Naive thymus-derived CD4-positive, alpha-beta T cell (primary cell): Measurements from ENCODE around the gene RGS6. TPM values are rescaled to one million over a fixed set of nuclear protein-coding genes. Genes with fewer than 3 reads are reported as not detected.
"Not testable (repeated sequence)": the region's sequence is repeated elsewhere in the genome, so short reads cannot be mapped to it uniquely, and the experiment has no call there.

Experiments used
- ATAC-seq: fragments of 150-1000 bp; cut with Tn5 transposase; 2 replicates; pipeline ENCODE4 v1.10.0; 2021; ENCODE audit warnings: mild to moderate bottlenecking, moderate library complexity
- CTCF ChIA-PET: fragments of 350-600 bp; sonication (Branson Sonifier 250); formaldehyde crosslinking; loops from one replicate; lab custom pipeline; 2021; ENCODE audit warnings: antibody characterized with exemption; lab: Charles Lee
- POLR2A ChIA-PET: fragments of 350-600 bp; sonication (Branson Sonifier 250); formaldehyde crosslinking; loops from one replicate; lab custom pipeline; 2021; ENCODE audit warnings: antibody characterized with exemption, inconsistent platforms; lab: Charles Lee
- DNase-seq, 9 donors: peaks; one replicate each; pipeline versions ENCODE4 v3.0.0 to v3.0.0-alpha.2; 2020 to 2022; ENCODE audit warnings: mixed read lengths in 1 of 9
- H3K27ac ChIP-seq: one replicate; pipeline ENCODE4 v1.7.0; 2013; ENCODE audit warnings: mild to moderate bottlenecking, low read depth, low read length, moderate library complexity
- H3K27me3 ChIP-seq, 2 donors: one replicate each; pipeline ENCODE4 v1.7.0; 2013; ENCODE audit warnings: low read length in 2 of 2, mild to moderate bottlenecking in 2 of 2, moderate library complexity in 2 of 2; ENCODE audit not compliant: control insufficient read depth in 2 of 2, insufficient read depth in 2 of 2
- H3K36me3 ChIP-seq, 3 experiments: 1 replicate in 2 of 3; 2 replicates in 1 of 3; pipeline ENCODE4 v1.7.0; 2013; ENCODE audit warnings: low read length in 3 of 3, mild to moderate bottlenecking in 3 of 3, moderate library complexity in 1 of 3; ENCODE audit not compliant: insufficient read depth in 3 of 3, control insufficient read depth in 2 of 3
- H3K4me1 ChIP-seq, 2 donors: one replicate each; pipeline ENCODE4 v1.7.0; 2013; ENCODE audit warnings: low read length in 2 of 2, mild to moderate bottlenecking in 2 of 2, moderate library complexity in 1 of 2; ENCODE audit not compliant: control insufficient read depth in 2 of 2, insufficient read depth in 2 of 2
- H3K4me3 ChIP-seq: 2 replicates; pipeline ENCODE4 v1.7.0; 2013; ENCODE audit warnings: mild to moderate bottlenecking, low read length
- H3K9me3 ChIP-seq, 3 experiments: 1 replicate in 2 of 3; 2 replicates in 1 of 3; pipeline ENCODE4 v1.7.0; 2013; ENCODE audit warnings: low read length in 3 of 3; ENCODE audit not compliant: control insufficient read depth in 2 of 3
- H3K27ac Mint-ChIP-seq, 9 donors: one replicate each; pipeline ENCODE4 v1.8.0; 2020 to 2022; ENCODE audit warnings: mixed read lengths in 9 of 9, mild to moderate bottlenecking in 8 of 9, moderate library complexity in 5 of 9, inconsistent platforms in 2 of 9
- H3K27me3 Mint-ChIP-seq, 5 donors: one replicate each; pipeline ENCODE4 v1.8.0; 2021 to 2022; ENCODE audit warnings: mixed read lengths in 5 of 5, mild to moderate bottlenecking in 1 of 5
- H3K36me3 Mint-ChIP-seq, 5 donors: one replicate each; pipeline ENCODE4 v1.8.0; 2020 to 2022; ENCODE audit warnings: mixed read lengths in 5 of 5, mild to moderate bottlenecking in 3 of 5, inconsistent platforms in 1 of 5
- H3K4me1 Mint-ChIP-seq, 7 donors: one replicate each; pipeline ENCODE4 v1.8.0; 2020 to 2022; ENCODE audit warnings: mixed read lengths in 7 of 7, mild to moderate bottlenecking in 3 of 7, inconsistent platforms in 1 of 7
- H3K4me3 Mint-ChIP-seq, 10 donors: one replicate each; pipeline ENCODE4 v1.8.0; 2020 to 2022; ENCODE audit warnings: mild to moderate bottlenecking in 10 of 10, mixed read lengths in 10 of 10, moderate library complexity in 6 of 10, inconsistent platforms in 2 of 10
- H3K9me3 Mint-ChIP-seq, 11 donors: one replicate each; pipeline ENCODE4 v1.8.0; 2020 to 2022; ENCODE audit warnings: mixed read lengths in 11 of 11, mild to moderate bottlenecking in 4 of 11, inconsistent platforms in 1 of 11, moderate library complexity in 1 of 11
- intact Hi-C, 2 donors: fragments of 100-400 bp; cut with micrococcal nuclease; formaldehyde crosslinking; loops; one replicate each; pipeline ENCODE4 v1.15.1; 2023
- polyA plus RNA-seq, 2 donors: library from polyadenylated mRNA; unstranded; fragments of 300-500 nt; fragmentation: Illumina TruSeq; gene quantifications; one replicate each; pipeline ENCODE4 v1.2.3, GENCODE V29; 2021
- total RNA-seq, 6 experiments: library from RNA in 5 of 6; stranded (reverse) in 5 of 6; gene quantifications; 1 replicate in 5 of 6; 2 replicates in 1 of 6; pipeline ENCODE4 v1.2.3 and lab custom pipeline; 2021 to 2026

The RGS6 gene
- total and polyA plus RNA-seq, 7 experiments from 2014 or later: 0.29 to 0.97 TPM; not detected in 5

DNA sequence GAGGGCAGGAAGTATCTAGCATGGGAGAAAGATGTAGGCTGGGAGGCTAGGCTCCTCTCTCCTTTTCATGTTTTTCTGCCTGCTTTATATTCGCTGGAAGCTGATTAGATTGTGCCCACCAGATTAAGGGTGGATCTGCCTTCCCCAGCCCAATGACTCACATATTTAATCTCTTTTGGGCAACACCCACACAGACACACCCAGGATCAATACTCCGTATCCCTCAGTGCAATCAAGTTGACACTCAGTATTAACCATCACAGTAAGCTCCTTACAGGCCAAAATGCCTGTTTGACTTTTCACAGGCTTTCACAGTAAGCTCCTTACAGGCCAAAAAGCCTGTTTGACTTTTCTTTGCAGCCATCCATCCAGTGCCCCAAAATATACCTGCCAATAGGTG is 9.4 kb downstream of the RGS6 start:
- H3K4me3 ChIP-seq, H3K27ac ChIP-seq, H3K27ac Mint-ChIP-seq, H3K9me3 ChIP-seq, CTCF ChIA-PET, H3K36me3 ChIP-seq, intact Hi-C loops, POLR2A ChIA-PET, H3K4me1 Mint-ChIP-seq, H3K9me3 Mint-ChIP-seq, DNase-seq, ATAC-seq, H3K4me1 ChIP-seq, H3K27me3 ChIP-seq, H3K36me3 Mint-ChIP-seq, H3K4me3 Mint-ChIP-seq: not testable (repeated sequence)
- peaks cover 13 to 39% (median 23%) of the 10 kb centered on the region in 5 donors for H3K27me3 Mint-ChIP-seq

DNA sequence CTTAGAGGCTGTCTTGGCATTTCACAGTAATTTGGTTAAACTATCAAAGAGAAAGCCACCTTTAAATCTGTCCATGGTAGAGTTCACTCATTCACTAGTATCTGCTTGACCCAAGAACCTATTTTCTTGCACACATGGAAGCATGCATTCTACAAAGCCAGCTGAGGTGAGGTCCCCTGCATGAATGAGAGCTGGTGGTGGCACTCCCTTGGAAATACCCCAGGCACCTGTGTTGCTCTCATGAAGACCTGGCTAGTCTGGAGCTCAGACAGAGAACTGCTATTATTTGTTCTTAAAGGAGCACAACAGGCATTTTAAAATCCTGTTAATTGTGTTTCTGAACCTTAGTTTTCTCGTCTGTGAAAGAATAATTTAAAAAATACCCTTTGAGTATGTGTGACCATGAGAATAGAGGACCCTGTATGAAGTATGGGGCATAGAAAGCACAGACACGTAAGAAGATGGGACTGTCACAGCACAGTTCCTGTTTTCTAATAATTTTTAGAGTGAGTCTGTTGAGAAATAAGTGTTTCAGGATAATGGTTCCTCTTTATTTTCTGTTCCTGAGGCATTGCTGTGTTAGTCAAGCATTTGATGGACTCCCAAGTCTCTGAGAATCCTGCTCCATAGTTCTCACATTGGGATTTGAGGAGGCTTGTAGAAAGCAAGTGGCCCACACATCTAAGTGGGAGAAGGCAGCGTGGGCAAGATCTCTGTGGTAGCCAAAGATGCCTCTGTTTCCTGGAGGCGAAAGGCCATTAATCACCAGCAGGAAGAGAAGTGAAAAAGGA is 10.9 kb downstream of the RGS6 start:
- peaks cover 20 to 42% (median 25%) of the 10 kb centered on the region in 5 donors for H3K27me3 Mint-ChIP-seq
- Histone ChIP-seq H3K4me3 (no peak overlapping the region), H3K9me3 (no peaks in the 10 kb centered on the region), H3K4me1 (no peaks in the 10 kb centered on the region), H3K27me3 (no peaks in the 10 kb centered on the region), H3K36me3 (no peaks in the 10 kb centered on the region), H3K27ac (no peak overlapping the region)
- no peak overlapping the region for H3K4me3 Mint-ChIP-seq
- peaks cover 0 to 4% (median 0%) of the 10 kb centered on the region in 7 donors for H3K4me1 Mint-ChIP-seq
- intact Hi-C loops: no loop called here
- POLR2A ChIA-PET: no interaction called here
- H3K27ac Mint-ChIP-seq: no peak overlapping the region
- DNase-seq: no peak
- ATAC-seq: no peak
- H3K9me3 Mint-ChIP-seq: peaks cover 0 to 8% (median 3%) of the 10 kb centered on the region in 11 donors
- CTCF ChIA-PET: no interaction called here
- peaks cover 0 to 8% (median 0%) of the 10 kb centered on the region in 5 donors for H3K36me3 Mint-ChIP-seq

DNA sequence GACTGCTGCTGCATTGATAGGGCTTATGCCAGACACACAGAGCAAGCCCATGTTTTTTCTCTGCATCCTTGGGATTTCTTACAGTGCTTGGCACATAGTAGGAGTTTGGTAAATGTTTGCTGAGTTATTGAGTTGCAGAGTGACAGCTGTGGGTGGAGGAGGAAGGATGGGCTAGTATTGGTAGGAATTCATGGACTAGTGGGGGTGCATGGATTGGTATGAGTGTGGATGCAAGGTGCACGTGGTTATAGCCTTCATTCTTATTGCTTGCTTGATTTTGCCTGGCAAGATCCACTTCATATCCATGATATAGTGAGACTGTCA is 11.4 kb downstream of the RGS6 start:
- no peak overlapping the region for H3K27ac ChIP-seq
- Mint-ChIP-seq H3K4me3 (no peak overlapping the region), H3K4me1 (peaks cover 0 to 4% (median 0%) of the 10 kb centered on the region in 7 donors), H3K9me3 (peaks cover 0 to 8% (median 3%) of the 10 kb centered on the region in 11 donors), H3K27me3 (peaks cover 21 to 46% (median 23%) of the 10 kb centered on the region in 5 donors), H3K27ac (no peak overlapping the region), H3K36me3 (peaks cover 0 to 8% (median 0%) of the 10 kb centered on the region in 5 donors)
- DNase-seq (no peak), ATAC-seq (no peak)
- H3K4me1 ChIP-seq: no peaks in the 10 kb centered on the region
- intact Hi-C loops: no loop called here
- no peak overlapping the region for H3K4me3 ChIP-seq
- H3K36me3 ChIP-seq: no peaks in the 10 kb centered on the region
- CTCF ChIA-PET: no interaction called here
- no peaks in the 10 kb centered on the region for H3K27me3 ChIP-seq
- POLR2A ChIA-PET: no interaction called here
- no peaks in the 10 kb centered on the region for H3K9me3 ChIP-seq

DNA sequence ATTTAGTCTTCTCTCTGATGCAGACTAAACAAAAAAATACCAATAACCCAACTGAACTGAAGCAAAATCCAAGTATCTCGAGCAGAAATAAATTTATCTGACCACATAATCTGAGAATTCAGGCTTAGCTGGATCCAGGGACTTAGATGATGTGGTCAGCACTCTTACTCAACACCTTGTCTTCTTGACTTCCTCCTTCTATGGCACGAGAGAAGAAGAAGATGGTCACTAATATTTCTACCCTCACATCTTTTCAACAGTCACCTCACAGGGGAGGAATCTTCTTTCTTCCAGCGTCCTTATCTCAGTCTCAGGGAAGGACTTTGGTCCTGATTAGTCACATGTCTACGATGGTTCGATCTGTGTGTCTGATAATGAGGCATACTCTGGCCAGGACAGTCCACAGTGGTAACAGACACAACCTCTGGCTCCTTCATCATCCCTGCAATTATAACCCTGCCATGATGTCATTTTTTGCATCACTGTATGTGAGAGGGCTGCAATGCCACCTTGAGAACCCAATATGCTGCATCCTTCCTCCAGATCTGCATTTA is 15.8 kb downstream of the RGS6 start:
- ATAC-seq (no peak), DNase-seq (no peak)
- intact Hi-C loops: no loop called here
- Mint-ChIP-seq H3K27me3 (peaks cover 28 to 70% (median 38%) of the 10 kb centered on the region in 5 donors), H3K9me3 (peaks cover 2 to 14% (median 7%) of the 10 kb centered on the region in 11 donors), H3K36me3 (peaks cover 0 to 4% (median 0%) of the 10 kb centered on the region in 5 donors), H3K27ac (no peak overlapping the region), H3K4me1 (peaks cover 0 to 4% (median 0%) of the 10 kb centered on the region in 7 donors), H3K4me3 (no peak overlapping the region)
- H3K27ac ChIP-seq: no peak overlapping the region
- ChIA-PET CTCF (no interaction called here), POLR2A (no interaction called here)
- H3K4me3 ChIP-seq: no peak overlapping the region
- H3K27me3 ChIP-seq: no peaks in the 10 kb centered on the region
- no peaks in the 10 kb centered on the region for H3K4me1 ChIP-seq
- H3K9me3 ChIP-seq: no peaks in the 10 kb centered on the region
- no peaks in the 10 kb centered on the region for H3K36me3 ChIP-seq

DNA sequence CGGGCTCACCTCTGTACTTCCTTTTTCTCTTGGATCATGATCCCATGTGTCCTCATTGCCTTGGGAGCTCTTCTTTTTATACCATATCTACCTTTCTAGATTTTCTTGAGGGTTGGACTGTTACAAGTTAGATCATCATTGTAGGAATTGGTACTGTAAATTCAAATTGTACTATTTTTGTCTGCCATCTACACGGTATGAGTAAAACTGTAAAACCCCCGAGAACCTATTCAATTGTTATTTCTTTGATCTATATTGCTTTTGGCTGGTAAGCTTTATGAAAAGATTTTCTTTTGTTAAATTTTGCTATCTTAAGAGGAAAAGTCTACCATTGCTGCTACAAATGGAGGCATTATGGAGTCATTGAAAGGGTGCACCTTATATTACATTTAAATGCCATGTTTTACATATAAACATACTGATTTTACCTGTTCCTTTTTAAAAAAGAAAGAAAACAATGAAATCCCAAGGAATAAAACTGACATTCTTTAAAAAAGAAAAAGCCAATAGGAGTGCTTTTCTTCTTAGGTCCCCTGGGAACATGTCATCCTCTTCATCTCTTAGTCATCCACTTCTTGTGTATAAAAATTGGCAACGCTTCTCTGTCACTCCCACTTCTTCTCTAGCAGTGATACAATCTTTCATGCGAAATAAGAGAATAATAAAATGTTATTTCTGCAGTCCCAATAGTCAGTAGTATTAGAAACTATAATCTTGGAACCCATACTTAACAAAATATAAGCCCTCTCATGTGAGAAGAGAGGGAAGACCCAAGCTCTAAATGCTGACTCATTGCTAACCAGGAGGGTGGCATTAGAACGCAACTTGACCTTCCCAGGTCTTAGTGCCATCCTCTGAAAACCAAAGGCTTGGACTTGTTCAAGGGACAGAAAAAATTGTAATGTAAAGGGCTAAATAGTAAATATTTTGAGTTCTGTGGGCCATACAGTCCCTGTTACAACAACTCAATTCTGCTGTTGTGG is 20.4 kb downstream of the RGS6 start:
- no peak for ATAC-seq
- Histone ChIP-seq H3K36me3 (no peaks in the 10 kb centered on the region), H3K4me3 (no peak overlapping the region), H3K27me3 (no peaks in the 10 kb centered on the region), H3K27ac (no peak overlapping the region), H3K9me3 (no peaks in the 10 kb centered on the region), H3K4me1 (no peaks in the 10 kb centered on the region)
- Mint-ChIP-seq H3K4me1 (peaks cover 0 to 2% (median 0%) of the 10 kb centered on the region in 7 donors), H3K27ac (no peak overlapping the region), H3K4me3 (no peak overlapping the region), H3K36me3 (peaks cover 0 to 4% (median 0%) of the 10 kb centered on the region in 5 donors), H3K9me3 (peaks cover 2 to 14% (median 7%) of the 10 kb centered on the region in 11 donors), H3K27me3 (peaks cover 15 to 55% (median 38%) of the 10 kb centered on the region in 5 donors)
- POLR2A ChIA-PET: no interaction called here
- CTCF ChIA-PET: no interaction called here
- no peak for DNase-seq
- intact Hi-C loops: no loop called here

DNA sequence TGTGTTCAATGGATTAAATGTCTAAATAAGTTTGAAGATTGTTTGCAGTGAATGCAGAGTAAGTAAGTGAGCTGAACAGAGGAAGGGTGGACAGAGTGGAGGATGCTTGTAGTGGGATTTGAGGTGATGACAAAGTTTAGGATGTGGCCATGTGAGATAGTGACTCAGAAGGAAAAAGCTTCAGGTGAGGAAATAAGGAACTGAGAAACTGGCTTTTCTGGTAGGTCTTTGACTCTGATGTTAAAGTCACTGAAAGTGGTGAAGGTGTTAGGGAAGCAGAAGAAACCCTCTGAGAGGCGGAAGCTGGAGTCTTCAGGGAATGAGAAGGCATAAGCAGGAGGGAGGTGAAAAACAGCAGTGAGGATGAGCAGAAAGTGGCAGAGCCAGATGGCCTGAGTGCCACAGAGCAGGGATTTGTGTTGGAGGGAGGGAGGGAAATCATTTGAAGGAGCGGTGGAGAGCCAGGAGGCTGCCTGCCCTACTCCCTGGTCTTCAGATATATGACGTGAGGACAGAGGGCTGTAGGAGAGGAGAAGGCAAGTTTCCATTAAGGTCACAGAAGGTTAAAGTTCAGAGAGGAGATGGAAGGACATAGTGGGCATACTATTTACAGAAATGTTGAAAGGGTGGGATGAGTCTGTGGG is 24.8 kb downstream of the RGS6 start:
- peaks cover 0 to 2% (median 0%) of the 10 kb centered on the region in 7 donors for H3K4me1 Mint-ChIP-seq
- H3K9me3 ChIP-seq: no peaks in the 10 kb centered on the region
- H3K4me3 ChIP-seq: no peak overlapping the region
- ATAC-seq: no peak
- CTCF ChIA-PET: no interaction called here
- no peaks in the 10 kb centered on the region for H3K36me3 ChIP-seq
- H3K27me3 Mint-ChIP-seq: peaks cover 4 to 36% (median 18%) of the 10 kb centered on the region in 5 donors
- H3K4me1 ChIP-seq: no peaks in the 10 kb centered on the region
- no peak overlapping the region for H3K27ac Mint-ChIP-seq
- H3K9me3 Mint-ChIP-seq: peaks cover 0 to 4% (median 0%) of the 10 kb centered on the region in 11 donors
- H3K27ac ChIP-seq: no peak overlapping the region
- H3K36me3 Mint-ChIP-seq: no peaks in the 10 kb centered on the region
- H3K27me3 ChIP-seq: no peaks in the 10 kb centered on the region
- no peak overlapping the region for H3K4me3 Mint-ChIP-seq
- POLR2A ChIA-PET: no interaction called here
- intact Hi-C loops: no loop called here
- DNase-seq: no peak
